GM12878 (cell line): Measurements from ENCODE around the gene TTLL8. TPM values are rescaled to one million over a fixed set of nuclear protein-coding genes. Genes with fewer than 3 reads are reported as not detected.

Experiments used
- ATAC-seq: fragments of 200-7000 bp; cut with Tn5 transposase; 3 replicates; pipeline ENCODE4 v1.9.1; 2020; ENCODE audit warnings: mild to moderate bottlenecking, moderate library complexity
- BruUV-seq: library from RNA; stranded (reverse); fragments of 400-500 nt; replicated peaks from 2 replicates; lab custom pipeline; 2021; lab: Mats Ljungman, UMichigan
- CTCF ChIA-PET: fragments of 300-600 bp; sonication (Branson Sonifier 250); formaldehyde crosslinking; extraction: SDS; loops from one replicate; lab custom pipeline; 2021; ENCODE audit warnings: inconsistent platforms; lab: Yijun Ruan, JAX
- POLR2A ChIA-PET: fragments of 350-600 bp; formaldehyde crosslinking; extraction: SDS; loops from one replicate; lab custom pipeline; 2021; ENCODE audit warnings: inconsistent platforms; lab: Charles Lee
- RAD21 ChIA-PET: fragments of 300-600 bp; sonication (Branson Sonifier 250); formaldehyde crosslinking; loops from one replicate; lab custom pipeline; 2023; ENCODE audit warnings: antibody characterized with exemption; ENCODE audit not compliant: unreplicated experiment; lab: Charles Lee
- SMC1A ChIA-PET: fragments of 300-600 bp; sonication (Branson Sonifier 250); formaldehyde crosslinking; loops from one replicate; lab custom pipeline; 2023; ENCODE audit not compliant: unreplicated experiment, uncharacterized antibody; lab: Charles Lee
- DNase-seq: peaks from one replicate; pipeline ENCODE4 v3.0.0-alpha.2; 2011; ENCODE audit warnings: low read depth, low spot score
- FAIRE-seq: peaks from 3 replicates; lab custom pipeline; 2011; peaks lifted over from hg19 to GRCh38; lab: Jason Lieb, UNC
- H2AFZ ChIP-seq: 2 replicates; pipeline ENCODE4 v1.6.0; 2011; ENCODE audit warnings: low read depth, low read length, control low read depth; ENCODE audit not compliant: control insufficient read depth
- H3K27ac ChIP-seq: 2 replicates; pipeline ENCODE4 v1.5.1; 2011; ENCODE audit warnings: control low read depth; ENCODE audit not compliant: control insufficient read depth, insufficient read depth
- H3K27me3 ChIP-seq, 2 experiments: replicated peaks in 1 of 2; 2 replicates each; pipeline versions ENCODE4 v1.6.0 to v1.6.1; 2011; ENCODE audit warnings: low read length in 1 of 2; ENCODE audit not compliant: control insufficient read depth in 2 of 2, insufficient read depth in 2 of 2
- H3K36me3 ChIP-seq, 2 experiments: 2 replicates each; pipeline ENCODE4 v1.5.1; 2011; ENCODE audit warnings: low read length in 1 of 2; ENCODE audit not compliant: control insufficient read depth in 2 of 2, insufficient read depth in 2 of 2
- H3K4me1 ChIP-seq: 2 replicates; pipeline ENCODE4 v1.6.1; 2011; ENCODE audit warnings: mild to moderate bottlenecking, low read length, moderate library complexity, mixed read lengths; ENCODE audit not compliant: control insufficient read depth, insufficient read depth
- H3K4me2 ChIP-seq: 2 replicates; pipeline ENCODE4 v1.6.0; 2011; ENCODE audit warnings: control low read depth; ENCODE audit not compliant: control insufficient read depth, insufficient read depth
- H3K4me3 ChIP-seq: fragments of 200-600 bp; sonication (generic); 2 replicates; pipeline ENCODE4 v1.5.1; 2016
- H3K79me2 ChIP-seq: 2 replicates; pipeline ENCODE4 v1.6.0; 2011; ENCODE audit warnings: low read length; ENCODE audit not compliant: control insufficient read depth, insufficient read depth
- H3K9ac ChIP-seq: 2 replicates; pipeline ENCODE4 v1.8.0; 2011; ENCODE audit warnings: low read length, control low read depth, mixed read lengths; ENCODE audit not compliant: control insufficient read depth, insufficient read depth
- H3K9me3 ChIP-seq: replicated peaks from 3 replicates; pipeline ENCODE4 v1.5.1; 2011; ENCODE audit warnings: mild to moderate bottlenecking, low read length; ENCODE audit not compliant: control insufficient read depth, insufficient read depth
- H4K20me1 ChIP-seq: 2 replicates; pipeline ENCODE4 v1.6.0; 2011; ENCODE audit not compliant: control insufficient read depth, insufficient read depth
- ATF7 ChIP-seq: fragments of 450-650 bp; IDR thresholded peaks from 2 replicates; pipeline ENCODE4 v1.6.1; 2016; ENCODE audit warnings: low read depth, mild to moderate bottlenecking
- EGR1 ChIP-seq, 2 experiments: IDR thresholded peaks; 1 replicate in 1 of 2; 2 replicates in 1 of 2; pipeline ENCODE4 v1.6.1; 2011 to 2012; ENCODE audit warnings: low read depth in 2 of 2, low read length in 2 of 2, borderline replicate concordance in 1 of 2, mild to moderate bottlenecking in 1 of 2, moderate library complexity in 1 of 2
- NFYA ChIP-seq: IDR thresholded peaks from 2 replicates; pipeline ENCODE4 v1.6.1; 2011; ENCODE audit warnings: low read depth, mild to moderate bottlenecking, low read length, improper control_type of control experiment, borderline replicate concordance
- RAD21 ChIP-seq: IDR thresholded peaks from 2 replicates; pipeline ENCODE4 v1.6.1; 2011; ENCODE audit warnings: mild to moderate bottlenecking, low read depth, low read length, moderate library complexity; ENCODE audit not compliant: insufficient read depth
- RB1 ChIP-seq: fragments of 450-650 bp; formaldehyde crosslinking; IDR thresholded peaks from 2 replicates; pipeline ENCODE4 v1.6.1; 2017; ENCODE audit warnings: mild to moderate bottlenecking, borderline replicate concordance
- SMC3 ChIP-seq: IDR thresholded peaks from 2 replicates; pipeline ENCODE4 v1.6.1; 2011; ENCODE audit warnings: low read length, improper control_type of control experiment, borderline replicate concordance
- SREBF2 ChIP-seq: IDR thresholded peaks from 2 replicates; pipeline ENCODE4 v1.6.1; 2012; ENCODE audit warnings: mild to moderate bottlenecking, low read length
- WRNIP1 ChIP-seq: IDR thresholded peaks from 2 replicates; pipeline ENCODE4 v1.6.1; 2011; ENCODE audit warnings: low read depth, low read length, improper control_type of control experiment, borderline replicate concordance
- ZNF274 ChIP-seq: IDR thresholded peaks from one replicate; pipeline ENCODE4 v1.8.0; 2011; ENCODE audit not compliant: insufficient read length, insufficient read depth
- WGBS: methylation state at CpG from one replicate; pipeline ENCODE4 v1.1.6; 2016; ENCODE audit warnings: low lambda C conversion rate; ENCODE audit not compliant: insufficient replicate concordance, insufficient coverage; ENCODE audit errors: missing lambda C conversion rate; 5-methylcytosine and 5-hydroxymethylcytosine counted together
- in situ Hi-C: fragments of 300-500 bp; cut with MboI; formaldehyde crosslinking; loops from 9 replicates; pipeline ENCODE4 v1.14.3; 2018; ENCODE audit warnings: mixed read lengths
- intact Hi-C: fragments of 100-400 bp; cut with micrococcal nuclease; formaldehyde crosslinking; loops from one replicate; pipeline ENCODE4 v1.14.2; 2022; ENCODE audit not compliant: unreplicated experiment
- polyA plus RNA-seq, 11 experiments: library from polyadenylated mRNA; depleted of rRNA in 4 of 11; unstranded in 6 of 11; stranded (reverse) in 5 of 11; fragments of >200 nt; fragmentation: Nextera tagmentation in 4 of 11; fragmentation: Illumina TruSeq in 1 of 11; extraction: Ambion mirVana in 4 of 11; extraction: Trizol in 1 of 11; gene quantifications; 1 replicate in 1 of 11; 2 replicates in 10 of 11; pipeline versions ENCODE4 v1.2.1 to v1.2.3, GENCODE V29; 2011 to 2016; ENCODE audit warnings: inconsistent platforms in 2 of 11, missing spikeins in 2 of 11, low read depth in 1 of 11
- total RNA-seq, 4 experiments: library from RNA; depleted of rRNA in 3 of 4; stranded (reverse); fragments of >200 nt in 3 of 4; fragmentation: Illumina TruSeq in 1 of 4; extraction: Trizol in 1 of 4; gene quantifications; 2 replicates each; pipeline versions ENCODE4 v1.2.1 to v1.2.3, GENCODE V29; 2013 to 2021
- TF ChIP-seq, protein P1 (sequence below): fragments of 450-650 bp; IDR thresholded peaks from 2 replicates; pipeline ENCODE4 v1.6.1; 2016; ENCODE audit warnings: mild to moderate bottlenecking
- TF ChIP-seq, protein P2 (sequence below): fragments of 450-650 bp; formaldehyde crosslinking; IDR thresholded peaks from 2 replicates; pipeline ENCODE4 v1.5.0; 2022; ENCODE audit warnings: mild to moderate bottlenecking, missing genetic modification characterization
- TF ChIP-seq, protein P3 (sequence below): IDR thresholded peaks from 2 replicates; pipeline ENCODE4 v1.6.1; 2012; ENCODE audit warnings: low read depth, low read length, improper control_type of control experiment

TTLL8 gene
- total and polyA plus RNA-seq, 10 of the 15 experiments (the other 5 are each of a cell fraction or from before 2014, with no cell fraction given): not detected

DNA sequence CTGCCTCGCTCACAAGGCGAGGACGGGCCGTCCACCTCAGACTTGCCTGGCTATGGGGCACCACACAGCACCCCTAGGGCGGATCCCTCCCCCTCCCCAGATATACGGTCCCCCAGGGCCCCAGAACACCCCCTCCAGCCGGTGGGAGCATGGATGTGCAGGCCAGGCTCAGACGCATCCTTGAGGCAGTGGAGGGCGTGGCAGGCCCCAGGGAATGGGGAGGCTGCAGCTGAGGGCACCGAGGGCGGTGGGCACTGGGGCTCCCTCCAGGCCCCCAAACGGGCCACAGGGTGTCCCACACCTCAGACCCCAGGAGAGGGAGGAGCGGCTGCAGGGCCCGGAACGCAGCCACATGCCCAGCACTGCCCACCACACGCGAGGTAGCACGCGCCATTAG lies 12.1 kb downstream of the TTLL8 start (continued):
- no peak for TF ChIP-seq EGR1 (IDR thresholded peaks at IDR 0.05; ENCODE audit: borderline replicate concordance in 1 of 2, low read depth in 2 of 2, low read length in 2 of 2)
- TF ChIP-seq, all 136 proteins: peak for 0

DNA sequence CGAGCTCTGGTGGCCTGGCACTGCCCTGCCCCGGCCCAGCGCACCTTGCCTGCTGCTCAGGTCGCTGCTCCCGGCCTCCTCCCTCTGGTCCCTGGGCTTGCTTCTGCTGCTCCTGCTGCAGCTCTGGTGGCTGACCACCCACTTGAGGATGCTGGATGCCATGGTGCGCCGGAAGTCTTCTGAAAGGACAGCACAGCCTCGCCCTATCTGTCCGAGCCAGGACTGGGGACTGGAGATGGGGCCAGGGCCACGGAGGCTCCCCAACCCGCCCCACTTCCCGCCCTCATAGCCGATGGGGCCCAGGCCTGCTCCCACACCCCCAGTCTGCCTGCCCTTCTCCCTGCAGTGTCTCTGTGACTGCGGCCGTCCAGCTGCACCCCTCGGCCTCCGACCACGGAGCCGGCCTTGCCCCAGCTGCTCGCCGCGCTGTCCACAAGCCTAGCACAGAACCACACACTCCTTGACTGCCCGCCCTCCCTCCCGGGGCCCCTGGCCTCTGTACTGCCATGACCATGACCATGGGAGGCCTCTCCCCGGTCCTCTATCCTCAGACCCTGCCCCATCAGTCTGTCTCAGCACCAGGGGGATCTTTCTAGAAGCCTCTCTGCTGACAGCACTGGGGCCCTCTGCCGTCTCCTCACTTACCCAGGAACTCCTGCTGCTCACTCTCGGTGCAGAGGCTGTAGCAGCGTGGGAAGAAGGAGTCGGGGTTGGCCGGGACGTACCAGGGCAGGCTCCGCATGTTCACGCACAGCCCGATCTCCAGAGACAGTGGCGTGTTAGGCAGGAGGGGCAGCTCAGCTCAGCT lies 12.7 kb downstream of the TTLL8 start:
- BruUV-seq: no TSS peak
- RAD21 ChIA-PET: no interaction called here
- Histone ChIP-seq H3K36me3 (no peaks in the 10 kb centered on the region), H3K9me3 (no peaks in the 10 kb centered on the region), H3K4me2 (no peak overlapping the region), H3K9ac (no peak overlapping the region), H3K27ac (no peak overlapping the region), H3K4me3 (no peak overlapping the region), H3K79me2 (no peaks in the 10 kb centered on the region), H4K20me1 (no peaks in the 10 kb centered on the region), H2AFZ (no peak overlapping the region), H3K4me1 (no peaks in the 10 kb centered on the region), H3K27me3 (no peaks in the 10 kb centered on the region; a peak in 1 of 4 replicates)
- CTCF ChIA-PET: no interaction called here
- no peak for DNase-seq
- POLR2A ChIA-PET: interaction anchor here (0.6 kb wide), 1 partner anchor 13 kb away, joined by 3 read pairs; no protein-coding TSS in a partner anchor
- WGBS: 56% methylated on average over 29 of the region's 35 CpGs
- no peak for ATAC-seq
- in situ Hi-C loops (loop anchor here (25.0 kb wide), 1 partner anchor 708 kb away; no protein-coding TSS in a partner anchor), intact Hi-C loops (no loop called here)
- FAIRE-seq: no peak
- SMC1A ChIA-PET: no interaction called here
- TF ChIP-seq ZNF274 (no peak), ATF7 (no peak), SMC3 (no peak), NFYA (no peak), RB1 (no peak), RAD21 (no peak), SREBF2 (no peak), WRNIP1 (no peak)
- TF ChIP-seq, protein P1, sequence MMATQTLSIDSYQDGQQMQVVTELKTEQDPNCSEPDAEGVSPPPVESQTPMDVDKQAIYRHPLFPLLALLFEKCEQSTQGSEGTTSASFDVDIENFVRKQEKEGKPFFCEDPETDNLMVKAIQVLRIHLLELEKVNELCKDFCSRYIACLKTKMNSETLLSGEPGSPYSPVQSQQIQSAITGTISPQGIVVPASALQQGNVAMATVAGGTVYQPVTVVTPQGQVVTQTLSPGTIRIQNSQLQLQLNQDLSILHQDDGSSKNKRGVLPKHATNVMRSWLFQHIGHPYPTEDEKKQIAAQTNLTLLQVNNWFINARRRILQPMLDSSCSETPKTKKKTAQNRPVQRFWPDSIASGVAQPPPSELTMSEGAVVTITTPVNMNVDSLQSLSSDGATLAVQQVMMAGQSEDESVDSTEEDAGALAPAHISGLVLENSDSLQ: no peak
- TF ChIP-seq, protein P2, sequence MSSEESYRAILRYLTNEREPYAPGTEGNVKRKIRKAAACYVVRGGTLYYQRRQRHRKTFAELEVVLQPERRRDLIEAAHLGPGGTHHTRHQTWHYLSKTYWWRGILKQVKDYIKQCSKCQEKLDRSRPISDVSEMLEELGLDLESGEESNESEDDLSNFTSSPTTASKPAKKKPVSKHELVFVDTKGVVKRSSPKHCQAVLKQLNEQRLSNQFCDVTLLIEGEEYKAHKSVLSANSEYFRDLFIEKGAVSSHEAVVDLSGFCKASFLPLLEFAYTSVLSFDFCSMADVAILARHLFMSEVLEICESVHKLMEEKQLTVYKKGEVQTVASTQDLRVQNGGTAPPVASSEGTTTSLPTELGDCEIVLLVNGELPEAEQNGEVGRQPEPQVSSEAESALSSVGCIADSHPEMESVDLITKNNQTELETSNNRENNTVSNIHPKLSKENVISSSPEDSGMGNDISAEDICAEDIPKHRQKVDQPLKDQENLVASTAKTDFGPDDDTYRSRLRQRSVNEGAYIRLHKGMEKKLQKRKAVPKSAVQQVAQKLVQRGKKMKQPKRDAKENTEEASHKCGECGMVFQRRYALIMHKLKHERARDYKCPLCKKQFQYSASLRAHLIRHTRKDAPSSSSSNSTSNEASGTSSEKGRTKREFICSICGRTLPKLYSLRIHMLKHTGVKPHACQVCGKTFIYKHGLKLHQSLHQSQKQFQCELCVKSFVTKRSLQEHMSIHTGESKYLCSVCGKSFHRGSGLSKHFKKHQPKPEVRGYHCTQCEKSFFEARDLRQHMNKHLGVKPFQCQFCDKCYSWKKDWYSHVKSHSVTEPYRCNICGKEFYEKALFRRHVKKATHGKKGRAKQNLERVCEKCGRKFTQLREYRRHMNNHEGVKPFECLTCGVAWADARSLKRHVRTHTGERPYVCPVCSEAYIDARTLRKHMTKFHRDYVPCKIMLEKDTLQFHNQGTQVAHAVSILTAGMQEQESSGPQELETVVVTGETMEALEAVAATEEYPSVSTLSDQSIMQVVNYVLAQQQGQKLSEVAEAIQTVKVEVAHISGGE (CRISPR knock-in tag): no peak
- TF ChIP-seq, protein P3, sequence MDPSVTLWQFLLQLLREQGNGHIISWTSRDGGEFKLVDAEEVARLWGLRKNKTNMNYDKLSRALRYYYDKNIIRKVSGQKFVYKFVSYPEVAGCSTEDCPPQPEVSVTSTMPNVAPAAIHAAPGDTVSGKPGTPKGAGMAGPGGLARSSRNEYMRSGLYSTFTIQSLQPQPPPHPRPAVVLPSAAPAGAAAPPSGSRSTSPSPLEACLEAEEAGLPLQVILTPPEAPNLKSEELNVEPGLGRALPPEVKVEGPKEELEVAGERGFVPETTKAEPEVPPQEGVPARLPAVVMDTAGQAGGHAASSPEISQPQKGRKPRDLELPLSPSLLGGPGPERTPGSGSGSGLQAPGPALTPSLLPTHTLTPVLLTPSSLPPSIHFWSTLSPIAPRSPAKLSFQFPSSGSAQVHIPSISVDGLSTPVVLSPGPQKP: no peak
